RKO (cell line): Measurements from ENCODE around the gene ADNP.

Experiments
- DNase-seq: peaks from one replicate; pipeline ENCODE4 v3.0.0-alpha.2; 2016; ENCODE audit warnings: low spot score

ADNP gene

DNA sequence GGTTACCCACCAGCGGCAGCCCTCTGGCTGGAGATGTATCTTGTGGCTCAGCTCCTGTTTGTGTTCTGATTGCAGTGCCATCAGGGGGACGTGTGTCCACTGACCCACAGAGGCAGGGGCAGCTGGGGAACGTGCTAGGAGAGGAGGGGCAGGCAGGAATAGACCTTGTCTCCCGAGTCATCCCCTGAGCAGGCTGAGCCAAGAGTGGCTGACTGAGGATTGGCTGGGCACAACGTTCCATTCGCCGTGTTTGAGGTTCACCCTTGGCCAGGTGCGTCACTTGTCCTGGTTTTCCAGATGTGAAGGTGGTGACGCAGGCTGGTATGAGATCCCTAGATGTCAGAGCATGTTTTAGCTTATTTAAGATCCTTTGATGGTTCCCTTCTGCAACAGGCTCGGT, 57.7 kb downstream of the ADNP start:
- no peak for DNase-seq

DNA sequence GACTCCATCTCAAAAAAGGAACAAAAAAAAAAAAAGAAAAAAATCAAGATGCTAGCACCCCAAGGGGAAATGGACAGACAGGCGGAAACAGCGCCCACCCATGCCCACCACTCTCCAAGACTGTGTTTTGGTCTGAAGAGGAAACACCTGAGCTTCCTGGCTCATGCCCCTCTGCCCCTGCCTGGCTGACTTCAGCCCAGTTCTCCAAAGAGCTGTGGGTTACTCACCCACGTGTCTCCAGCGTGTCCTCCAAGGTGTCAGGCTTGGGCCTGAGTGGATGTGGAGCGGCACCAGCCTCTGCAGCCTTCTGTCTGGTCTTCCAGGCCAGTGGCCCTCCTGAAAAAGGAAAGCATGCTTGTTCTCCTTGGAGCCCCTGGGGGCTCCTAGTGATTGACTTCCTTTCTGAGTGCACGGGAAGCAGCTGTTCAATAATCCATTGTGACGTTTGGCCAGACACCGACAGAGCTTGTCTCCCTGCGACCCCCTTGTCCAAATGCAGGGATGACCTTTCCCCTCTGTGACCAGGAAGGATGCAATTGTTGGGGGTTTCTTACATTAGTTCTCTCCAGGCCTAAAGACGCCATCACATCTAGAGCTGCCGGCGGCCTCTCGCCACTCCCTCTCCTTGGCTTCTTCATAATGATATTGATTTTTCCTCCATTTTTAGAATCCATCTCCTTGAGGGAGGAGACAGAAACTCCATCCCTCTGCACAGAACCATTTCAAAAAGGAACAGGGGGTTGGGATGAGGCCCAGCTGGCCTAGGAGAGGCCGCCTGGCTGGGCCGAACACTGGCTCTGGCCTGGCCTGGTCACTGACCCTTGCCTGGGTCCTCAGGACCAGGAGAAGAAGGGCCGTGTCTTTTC, 58.4 kb downstream of the ADNP start:
- no peak for DNase-seq

GRCh38 chr20:50870561-50871161, 60.6 kb downstream of the ADNP start:
- DNase-seq: no peak

GRCh38 chr20:50868509-50869495, 62.4 kb downstream of the ADNP start:
- no peak for DNase-seq

GRCh38 chr20:50867805-50868204, 63.4 kb downstream of the ADNP start:
- DNase-seq: no peak

DNA sequence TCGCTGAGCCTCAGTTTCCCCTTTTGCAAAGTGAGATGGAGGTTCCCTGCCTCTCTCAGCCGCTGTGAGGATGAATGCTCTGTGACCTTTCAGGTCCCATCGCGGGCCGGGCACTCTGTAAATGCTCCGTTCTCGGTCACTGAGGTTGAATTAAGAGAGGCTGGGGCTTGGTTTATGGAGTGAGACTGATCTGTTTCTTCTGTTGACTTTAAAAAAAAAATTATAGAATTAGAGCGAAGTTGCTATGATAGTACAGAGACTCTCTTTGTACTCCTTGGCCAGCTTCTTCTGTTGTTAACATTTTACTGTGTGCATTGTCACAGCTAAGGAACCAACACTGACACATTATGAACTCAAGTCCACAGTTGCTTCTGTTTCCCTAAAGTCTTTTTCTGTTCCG, 64.4 kb downstream of the ADNP start:
- no peak for DNase-seq

DNA sequence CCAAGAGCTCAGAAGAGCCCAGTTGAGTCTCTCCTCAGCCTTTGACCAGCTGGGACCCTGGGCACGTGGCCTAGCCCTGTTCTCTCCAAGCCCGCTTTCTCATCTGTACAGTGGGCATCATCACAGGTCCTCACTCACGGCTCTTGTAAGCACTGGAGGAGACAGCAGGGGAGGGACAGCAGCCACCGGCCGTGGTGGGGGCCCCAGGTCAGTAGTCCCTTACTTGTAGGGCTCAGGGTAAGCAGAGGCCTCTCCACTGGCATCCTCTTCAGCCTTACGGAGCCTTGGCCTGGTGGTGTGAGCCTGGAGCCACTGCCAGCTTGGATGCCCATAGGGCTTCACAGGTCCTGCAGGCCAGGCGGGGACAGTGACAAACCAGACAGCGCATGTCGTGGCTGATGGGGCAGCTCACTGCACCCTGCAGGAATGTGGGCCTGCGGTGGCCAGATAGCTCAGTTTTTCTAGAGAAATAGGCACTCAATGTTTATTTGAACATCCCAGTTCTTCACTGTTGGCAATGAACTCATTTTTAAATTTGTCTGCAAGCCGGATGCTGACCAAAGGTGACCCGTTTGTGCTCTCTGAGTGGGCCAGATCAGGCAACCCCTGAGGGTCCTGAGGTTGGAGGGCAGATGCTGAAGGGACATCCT, 65.1 kb downstream of the ADNP start:
- DNase-seq: no peak

- DNase-seq: no peak
Measured at GRCh38 chr20:50865591-50865990, 65.6 kb downstream of the ADNP start.

- DNase-seq: no peak
Measured at GRCh38 chr20:50865114-50865513, 66.1 kb downstream of the ADNP start.

GRCh38 chr20:50862546-50862945, 68.7 kb downstream of the ADNP start:
- no peak for DNase-seq

GRCh38 chr20:50861012-50861411, 70.2 kb downstream of the ADNP start:
- DNase-seq: no peak

DNA sequence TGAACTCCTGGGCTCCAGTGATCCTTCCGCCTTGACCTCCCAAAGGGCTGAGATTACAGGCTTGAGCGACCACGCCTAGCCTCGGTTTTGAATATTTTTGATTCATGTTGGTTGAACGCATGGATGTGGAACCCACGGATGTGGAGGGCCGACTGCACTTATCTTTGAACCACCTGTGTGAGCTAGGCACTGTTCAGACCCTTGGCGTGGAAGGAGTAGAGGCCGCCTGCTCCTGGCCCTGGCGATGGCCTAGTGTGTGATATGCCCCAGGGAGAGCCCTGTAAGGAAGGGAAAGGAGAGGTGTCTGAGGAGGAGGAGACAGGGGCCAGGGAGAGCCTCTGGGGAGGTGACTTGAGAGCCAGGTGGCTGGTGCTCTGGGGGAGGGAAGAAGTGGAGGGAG, 72.1 kb downstream of the ADNP start:
- DNase-seq: no peak

DNA sequence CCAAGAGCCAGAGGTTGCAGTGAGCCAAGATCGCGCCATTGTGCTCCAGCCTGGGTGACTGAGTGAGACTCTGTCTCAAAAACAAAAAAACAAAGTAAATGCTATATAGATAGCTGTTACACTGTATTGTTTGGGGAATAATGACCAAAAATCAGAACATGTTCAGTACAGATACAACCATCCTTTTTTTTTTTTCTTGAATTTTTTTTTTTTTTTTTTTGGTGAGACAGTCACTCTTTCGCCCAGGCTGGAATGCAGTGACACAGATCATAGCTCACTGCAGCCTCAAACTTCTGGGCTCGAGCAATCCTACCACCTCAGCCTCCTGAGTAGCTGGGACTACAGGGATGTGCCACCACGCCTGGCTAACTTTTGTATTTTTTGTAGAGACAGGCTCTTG, 72.7 kb downstream of the ADNP start:
- DNase-seq: no peak

- DNase-seq: no peak
Measured at GRCh38 chr20:50857348-50857747, 73.9 kb downstream of the ADNP start.

- DNase-seq: no peak
Measured at GRCh38 chr20:50856475-50857041, 74.7 kb downstream of the ADNP start.

DNA sequence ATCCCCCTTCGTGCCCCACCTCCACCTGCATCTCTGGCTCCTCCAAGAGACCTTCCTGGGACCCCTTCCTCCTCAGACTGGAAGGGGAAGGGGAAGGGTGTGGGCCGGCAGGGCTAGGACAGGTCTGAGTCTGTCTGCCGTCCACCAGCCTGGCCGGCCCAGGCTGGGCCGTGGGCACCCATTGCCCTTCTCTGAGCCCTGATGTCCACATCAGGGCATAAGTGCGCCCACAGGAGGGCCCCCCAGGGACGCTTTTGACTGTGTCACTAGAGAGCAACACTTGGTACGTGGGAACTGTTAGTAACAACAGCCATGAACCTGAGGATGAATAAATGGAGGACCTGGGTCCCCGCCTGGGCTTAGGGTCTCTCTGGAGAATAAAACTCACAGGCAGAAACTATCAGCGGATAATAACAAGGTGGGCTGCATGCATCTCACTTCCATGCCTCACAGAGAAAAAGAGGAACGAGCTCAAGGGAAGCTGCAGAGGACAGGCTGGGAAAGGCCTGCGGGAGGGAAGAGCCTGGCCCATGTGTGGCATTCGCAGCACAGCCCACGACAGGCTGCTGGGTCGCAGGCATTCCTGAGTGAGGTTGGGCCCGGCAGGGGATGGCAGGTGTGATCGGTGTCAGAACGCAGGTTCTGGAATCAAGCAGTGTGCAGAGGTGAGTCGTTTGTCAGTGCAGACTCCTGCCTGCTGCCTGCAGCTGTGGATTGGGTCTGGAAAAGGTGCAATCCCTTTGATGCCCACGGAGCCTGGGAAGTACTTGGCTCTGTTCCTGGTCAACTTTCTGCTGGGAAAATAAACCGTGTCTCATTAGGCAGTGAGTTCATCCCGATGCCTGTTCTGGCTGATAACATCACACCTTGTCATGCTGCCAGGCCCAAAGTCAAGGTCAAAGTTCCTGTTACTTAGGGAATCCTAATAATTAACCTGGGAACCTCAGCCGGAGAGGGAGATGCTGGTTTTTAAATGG, 75.5 kb downstream of the ADNP start:
- peak; percentile 29 for DNase-seq

GRCh38 chr20:50854506-50855249, 76.6 kb downstream of the ADNP start:
- no peak for DNase-seq

GRCh38 chr20:50852085-50852484, 79.2 kb downstream of the ADNP start:
- DNase-seq: no peak

DNA sequence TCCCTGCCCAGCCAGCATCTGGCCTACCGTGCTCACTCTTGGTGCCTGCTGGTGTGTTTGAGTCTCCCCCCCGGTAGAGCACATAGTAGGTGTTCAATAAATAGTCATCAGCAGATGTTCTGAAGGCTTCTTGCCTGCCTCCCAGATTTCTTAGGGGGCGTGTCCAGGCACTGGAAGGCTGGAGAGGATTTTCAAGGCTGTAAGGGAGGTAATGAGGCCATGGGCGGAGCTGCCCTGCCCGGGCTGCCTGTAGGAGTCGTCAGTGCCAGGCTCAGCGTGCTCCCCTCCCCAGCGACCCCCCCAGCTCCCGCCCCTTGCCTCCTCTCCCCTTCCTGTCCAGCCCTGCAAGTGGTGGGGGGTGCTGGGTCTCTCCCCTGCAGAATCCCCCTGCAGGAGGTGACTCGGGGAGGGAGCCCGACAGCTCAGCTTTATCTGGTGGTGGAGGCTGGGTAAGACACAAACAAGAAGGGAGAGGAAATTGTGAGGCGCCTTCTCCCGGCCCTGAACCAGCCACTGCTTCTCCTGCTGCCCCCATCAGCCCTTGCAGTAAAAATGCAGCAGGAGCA, 80.4 kb downstream of the ADNP start:
- DNase-seq: no peak
